ENCODE measurements around the gene SLC25A43.

GRCh38 chrX:119374736-119375135 lies 24.4 kb upstream of the SLC25A43 start:
- TF ChIP-seq CTCF (IDR thresholded peaks at IDR 0.05; ENCODE audit: poor library complexity) (no peak), EZH2 (IDR thresholded peaks at IDR 0.05; ENCODE audit: borderline replicate concordance) (no peak), EZH2phosphoT487 (IDR thresholded peaks at IDR 0.05; ENCODE audit: low read depth, severe bottlenecking, unreplicated experiment) (no peak)
